Esophagus muscularis mucosa (tissue), 4 donors: Measurements from ENCODE around the gene PLCD1. TPM values are rescaled to one million over a fixed set of nuclear protein-coding genes. Genes with fewer than 3 reads are reported as not detected.

Experiments
- DNase-seq: peaks from one replicate; pipeline ENCODE4 v3.0.0-alpha.2; 2017; ENCODE audit errors: extremely low spot score
- H3K27ac ChIP-seq, 4 donors: fragments of 200-600 bp; sonication (generic); replicated peaks in 1 of 4; 1 replicate in 3 of 4; 2 replicates in 1 of 4; pipeline ENCODE4 v1.5.1; 2016 to 2019; ENCODE audit warnings: mild to moderate bottlenecking in 1 of 4
- H3K27me3 ChIP-seq, 4 donors: fragments of 200-600 bp; sonication (generic); one replicate each; pipeline versions ENCODE4 v1.5.1 to v1.6.0; 2016 to 2019
- H3K36me3 ChIP-seq, 4 donors: fragments of 200-600 bp; sonication (generic); one replicate each; pipeline ENCODE4 v1.5.1; 2016 to 2019
- H3K4me1 ChIP-seq, 4 donors: fragments of 200-600 bp; sonication (generic); one replicate each; pipeline ENCODE4 v1.5.1; 2016 to 2019
- H3K4me3 ChIP-seq, 4 donors: fragments of 200-600 bp; sonication (generic); 1 replicate in 2 of 4; 2 replicates in 2 of 4; pipeline ENCODE4 v1.5.1; 2016 to 2019; ENCODE audit warnings: mild to moderate bottlenecking in 4 of 4, moderate library complexity in 1 of 4
- H3K9me3 ChIP-seq, 4 donors: fragments of 200-600 bp; sonication (generic); 1 replicate in 3 of 4; 2 replicates in 1 of 4; pipeline ENCODE4 v1.5.1; 2016 to 2019
- CTCF ChIP-seq, 3 experiments: fragments of 200-600 bp in 2 of 3; fragments of 450-650 bp in 1 of 3; sonication (generic) in 2 of 3; IDR thresholded peaks; one replicate each; pipeline ENCODE4 v1.5.1; 2017 to 2019; ENCODE audit warnings: antibody characterized with exemption in 3 of 3, mild to moderate bottlenecking in 2 of 3, moderate library complexity in 1 of 3
- EP300 ChIP-seq: sonication (generic); formaldehyde crosslinking; IDR thresholded peaks from one replicate; pipeline ENCODE4 v1.6.1; 2017; ENCODE audit warnings: antibody characterized with exemption
- POLR2A ChIP-seq: fragments of 450-650 bp; IDR thresholded peaks from one replicate; pipeline ENCODE4 v1.6.1; 2017; ENCODE audit warnings: antibody characterized with exemption, moderate library complexity, mild to moderate bottlenecking, low read depth
- POLR2AphosphoS5 ChIP-seq, 2 donors: sonication (generic); formaldehyde crosslinking; IDR thresholded peaks; one replicate each; pipeline ENCODE4 v1.6.1; 2017; ENCODE audit warnings: antibody characterized with exemption in 2 of 2
- WGBS: methylation state at CpG from one replicate; pipeline ENCODE4 v1.1.5; 2018; 5-methylcytosine and 5-hydroxymethylcytosine counted together
- intact Hi-C: fragments of 100-400 bp; cut with DNase I; formaldehyde crosslinking; loops from one replicate; pipeline ENCODE4 v1.15.1; 2023
- total RNA-seq, 4 donors: library from RNA; depleted of rRNA; stranded (reverse); fragments of >200 nt; gene quantifications; one replicate each; pipeline versions ENCODE4 v1.1.0 to v1.2.1, GENCODE V29; 2016

The PLCD1 gene
- total RNA-seq, 4 donors from 2014 or later: 21.0 to 35.3 (median 28.5) TPM

- Histone ChIP-seq H3K27ac (peak overlapping the region in 1 of 4 donors; percentile 55), H3K4me3 (no peak overlapping the region), H3K4me1 (peaks cover 14 to 46% (median 38%) of the 10 kb centered on the region in 4 donors), H3K27me3 (no peaks in the 10 kb centered on the region), H3K9me3 (no peaks in the 10 kb centered on the region), H3K36me3 (peaks cover 0 to 22% (median 14%) of the 10 kb centered on the region in 4 donors)
- whole genome bisulfite sequencing: 91% methylated on average over 6 of the region's 6 CpGs
- intact Hi-C loops: loop anchor here (5.0 kb wide), 1 partner anchor 42 kb away; no protein-coding TSS in a partner anchor
- TF ChIP-seq POLR2AphosphoS5 (IDR thresholded peaks at IDR 0.05) (no peak), POLR2A (no peak), EP300 (no peak)
- DNase-seq: no peak
These were observed 29.6 kb downstream of the PLCD1 start for GRCh38 chr3:37999836-38000235.

- H3K4me3 ChIP-seq: peak overlapping the region in 2 of 4 donors; percentile 55 to 60
These were observed 31.6 kb downstream of the PLCD1 start for GRCh38 chr3:37997791-37998370.

GRCh38 chr3:37997342-37997741 lies 32.1 kb downstream of the PLCD1 start:
- no peaks in the 10 kb centered on the region for H3K27me3 ChIP-seq
- 95% methylated on average over 8 of the region's 10 CpGs for WGBS
- H3K27ac ChIP-seq: peak overlapping the region in 1 of 4 donors; percentile 94
- no peak for TF ChIP-seq CTCF (IDR thresholded peaks at IDR 0.05)
- TF ChIP-seq POLR2AphosphoS5 (IDR thresholded peaks at IDR 0.05): no peak
- TF ChIP-seq EP300: no peak
- TF ChIP-seq POLR2A: no peak
- H3K4me3 ChIP-seq: no peak overlapping the region
- H3K9me3 ChIP-seq: no peaks in the 10 kb centered on the region
- DNase-seq: no peak
- H3K4me1 ChIP-seq: peaks cover 18 to 47% (median 38%) of the 10 kb centered on the region in 4 donors
- H3K36me3 ChIP-seq: peaks cover 0 to 17% (median 10%) of the 10 kb centered on the region in 4 donors
- intact Hi-C loops: no loop called here

More at GRCh38 chr3:37997791-37998370, 31.6 kb downstream of the PLCD1 start:
- H3K4me1 ChIP-seq: peaks cover 18 to 47% (median 38%) of the 10 kb centered on the region in 4 donors
- H3K36me3 ChIP-seq: peaks cover 0 to 22% (median 14%) of the 10 kb centered on the region in 4 donors
- DNase-seq: no peak
- H3K9me3 ChIP-seq: no peaks in the 10 kb centered on the region
- WGBS: 91% methylated on average over 3 of the region's 6 CpGs
- TF ChIP-seq CTCF (IDR thresholded peaks at IDR 0.05) (no peak), POLR2AphosphoS5 (IDR thresholded peaks at IDR 0.05) (no peak), POLR2A (no peak), EP300 (no peak)
- intact Hi-C loops: no loop called here
- H3K27ac ChIP-seq: peak overlapping the region; percentile 82 to 94 (median 86)
- no peaks in the 10 kb centered on the region for H3K27me3 ChIP-seq

GRCh38 chr3:37996785-37997301 lies 32.6 kb downstream of the PLCD1 start:
- peak overlapping the region in 1 of 4 donors; percentile 94 for H3K27ac ChIP-seq
- peaks cover 18 to 47% (median 38%) of the 10 kb centered on the region in 4 donors for H3K4me1 ChIP-seq
- no peaks in the 10 kb centered on the region for H3K9me3 ChIP-seq
- H3K27me3 ChIP-seq: no peaks in the 10 kb centered on the region
- TF ChIP-seq CTCF (IDR thresholded peaks at IDR 0.05) (peak; percentile 79 to 97 (median 84)), POLR2A (no peak), POLR2AphosphoS5 (IDR thresholded peaks at IDR 0.05) (peak; percentile 21 to 62)
- 50% methylated on average over 4 of the region's 7 CpGs for WGBS
- intact Hi-C loops: no loop called here
- no peak overlapping the region for H3K4me3 ChIP-seq
- DNase-seq: peak; percentile 94
- H3K36me3 ChIP-seq: peaks cover 0 to 12% (median 6%) of the 10 kb centered on the region in 4 donors
